Heart left ventricle (tissue), 13 donors: ENCODE results near the gene LRRN3.

Experiments
- POLR2A ChIP-seq, 2 donors: fragments of 450-650 bp; IDR thresholded peaks; one replicate each; pipeline ENCODE4 v1.6.1; 2017; ENCODE audit warnings: antibody characterized with exemption in 2 of 2, mild to moderate bottlenecking in 2 of 2, moderate library complexity in 2 of 2
- TF ChIP-seq, protein P1 (sequence below), 12 donors: fragments of 200-600 bp; sonication (generic) in 4 of 12; IDR thresholded peaks; one replicate each; pipeline versions ENCODE4 v1.5.0 to v1.8.0; 2018 to 2022; ENCODE audit warnings: antibody characterized with exemption in 12 of 12, mild to moderate bottlenecking in 5 of 12
- donor health status: ischemic (EF 13 %, LVEDD 7.1; RV severe dilation, severe dysfunction).
- donor health status: DM: no; HTN: yes; CAD: no.
- donor health status: DM: no; HTN: no; CAD: no.
- donor health status: ischemic (EF 25% LVEDD 6.9; RV normal size, moderate dysfunction).
- donor health status: ischemic (EF 25% LVEDD 5.7; RV mildly dilated, moderate dysfunction).
- donor health status: ischemic (EF 35%, LVEDD 5.7; RV mildly dilated, moderate dysfunction).
- donor health status: nonischemic (EF 11% LVEDD 7.7; RV severe dilation, severe dysfunction).
- donor health status: DM: yes; HTN: yes; CAD: no.
- donor health status: PGD.
- donor health status: ischemic (EF 29% LVEDD 5.4; RV normal size, mild dysfunction).
- donor health status: nonischemic (EF 23%, LVEDD 6.1; RV moderate dilation, normal function).

DNA sequence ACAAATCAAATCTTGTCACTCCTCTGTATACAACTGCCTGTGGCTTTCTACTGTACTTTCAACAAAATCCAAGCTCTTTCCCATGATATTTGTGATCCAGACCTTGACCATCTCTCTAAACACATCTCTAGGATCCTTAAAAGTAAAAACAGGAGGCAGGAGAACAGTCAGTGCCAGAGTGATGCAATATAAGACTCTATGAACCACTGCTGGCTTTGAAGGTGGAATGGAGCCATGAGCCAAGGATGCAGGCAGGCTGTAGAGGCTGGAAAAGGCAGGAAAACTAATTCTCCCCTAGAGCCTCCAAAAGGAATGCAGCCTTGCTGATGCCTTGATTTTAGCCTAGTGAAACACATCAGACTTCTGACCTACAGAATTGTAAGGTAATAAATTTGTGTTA, 45.5 kb upstream of the LRRN3 start:
- TF ChIP-seq, protein P1, sequence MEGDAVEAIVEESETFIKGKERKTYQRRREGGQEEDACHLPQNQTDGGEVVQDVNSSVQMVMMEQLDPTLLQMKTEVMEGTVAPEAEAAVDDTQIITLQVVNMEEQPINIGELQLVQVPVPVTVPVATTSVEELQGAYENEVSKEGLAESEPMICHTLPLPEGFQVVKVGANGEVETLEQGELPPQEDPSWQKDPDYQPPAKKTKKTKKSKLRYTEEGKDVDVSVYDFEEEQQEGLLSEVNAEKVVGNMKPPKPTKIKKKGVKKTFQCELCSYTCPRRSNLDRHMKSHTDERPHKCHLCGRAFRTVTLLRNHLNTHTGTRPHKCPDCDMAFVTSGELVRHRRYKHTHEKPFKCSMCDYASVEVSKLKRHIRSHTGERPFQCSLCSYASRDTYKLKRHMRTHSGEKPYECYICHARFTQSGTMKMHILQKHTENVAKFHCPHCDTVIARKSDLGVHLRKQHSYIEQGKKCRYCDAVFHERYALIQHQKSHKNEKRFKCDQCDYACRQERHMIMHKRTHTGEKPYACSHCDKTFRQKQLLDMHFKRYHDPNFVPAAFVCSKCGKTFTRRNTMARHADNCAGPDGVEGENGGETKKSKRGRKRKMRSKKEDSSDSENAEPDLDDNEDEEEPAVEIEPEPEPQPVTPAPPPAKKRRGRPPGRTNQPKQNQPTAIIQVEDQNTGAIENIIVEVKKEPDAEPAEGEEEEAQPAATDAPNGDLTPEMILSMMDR (IDR thresholded peaks at IDR 0.05) = no peak
- TF ChIP-seq POLR2A (IDR thresholded peaks at IDR 0.05) = no peak
